ENCODE results near the gene DOCK8.
A peak's percentile ranks its signal among the peaks of the same experiment; 100 is the strongest.

DOCK8 gene

GRCh38 chr9:318646-319045 lies 104.0 kb downstream of the DOCK8 start:
- no peak for DNase-seq

GRCh38 chr9:324971-325370 lies 110.3 kb downstream of the DOCK8 start:
- DNase-seq: no peak

GRCh38 chr9:326667-327066 lies 112.0 kb downstream of the DOCK8 start:
- no peak for DNase-seq

- no peak for DNase-seq
Observed at GRCh38 chr9:328453-328852, 113.8 kb downstream of the DOCK8 start.

- no peak for DNase-seq
Observed at GRCh38 chr9:331197-331596, 116.5 kb downstream of the DOCK8 start.

- no peak for DNase-seq
Observed at GRCh38 chr9:335373-335772, 120.7 kb downstream of the DOCK8 start.

- no peak for DNase-seq
Observed at GRCh38 chr9:336039-336438, 121.4 kb downstream of the DOCK8 start.

GRCh38 chr9:338602-339001 lies 123.9 kb downstream of the DOCK8 start:
- no peak for DNase-seq

GRCh38 chr9:341634-342421 lies 127.2 kb downstream of the DOCK8 start:
- DNase-seq: no peak

GRCh38 chr9:343773-344172 lies 129.1 kb downstream of the DOCK8 start:
- no peak for DNase-seq

GRCh38 chr9:346111-346571 lies 131.5 kb downstream of the DOCK8 start:
- DNase-seq: no peak

GRCh38 chr9:347667-348292 lies 133.1 kb downstream of the DOCK8 start:
- DNase-seq: peak; percentile 6 to 53

- no peak for DNase-seq
Observed at GRCh38 chr9:350384-350783, 135.7 kb downstream of the DOCK8 start.

GRCh38 chr9:351916-352315 lies 137.3 kb downstream of the DOCK8 start:
- DNase-seq: no peak

GRCh38 chr9:353077-353476 lies 138.4 kb downstream of the DOCK8 start:
- no peak for DNase-seq

GRCh38 chr9:354453-354852 lies 139.8 kb downstream of the DOCK8 start:
- no peak for DNase-seq

- DNase-seq: no peak
Observed at GRCh38 chr9:357560-357959, 142.9 kb downstream of the DOCK8 start.

- DNase-seq: no peak
Observed at GRCh38 chr9:362561-363273, 148.1 kb downstream of the DOCK8 start.

- DNase-seq: no peak
Observed at GRCh38 chr9:363274-363612, 148.6 kb downstream of the DOCK8 start.

GRCh38 chr9:365436-365835 lies 150.8 kb downstream of the DOCK8 start:
- no peak for DNase-seq

GRCh38 chr9:366620-367019 lies 152.0 kb downstream of the DOCK8 start:
- no peak for DNase-seq

GRCh38 chr9:370086-370485 lies 155.4 kb downstream of the DOCK8 start:
- DNase-seq: no peak

- DNase-seq: no peak
Observed at GRCh38 chr9:371349-371748, 156.7 kb downstream of the DOCK8 start.

- DNase-seq: no peak
Observed at GRCh38 chr9:372128-372527, 157.5 kb downstream of the DOCK8 start.
